Loucy (cell line): Measurements from ENCODE around the gene RPS16.

Experiments
- EZH2phosphoT487 ChIP-seq: fragments of 200-600 bp; IDR thresholded peaks from 2 replicates; pipeline ENCODE4 v1.6.1; 2018; ENCODE audit warnings: antibody characterized with exemption, mild to moderate bottlenecking, moderate library complexity, borderline replicate concordance
- TF ChIP-seq, protein P1 (sequence below): fragments of 200-600 bp; sonication (generic); conservative IDR thresholded peaks from 2 replicates; pipeline ENCODE4 v1.5.1; 2014; ENCODE audit warnings: mild to moderate bottlenecking, antibody characterized with exemption, low read length

DNA sequence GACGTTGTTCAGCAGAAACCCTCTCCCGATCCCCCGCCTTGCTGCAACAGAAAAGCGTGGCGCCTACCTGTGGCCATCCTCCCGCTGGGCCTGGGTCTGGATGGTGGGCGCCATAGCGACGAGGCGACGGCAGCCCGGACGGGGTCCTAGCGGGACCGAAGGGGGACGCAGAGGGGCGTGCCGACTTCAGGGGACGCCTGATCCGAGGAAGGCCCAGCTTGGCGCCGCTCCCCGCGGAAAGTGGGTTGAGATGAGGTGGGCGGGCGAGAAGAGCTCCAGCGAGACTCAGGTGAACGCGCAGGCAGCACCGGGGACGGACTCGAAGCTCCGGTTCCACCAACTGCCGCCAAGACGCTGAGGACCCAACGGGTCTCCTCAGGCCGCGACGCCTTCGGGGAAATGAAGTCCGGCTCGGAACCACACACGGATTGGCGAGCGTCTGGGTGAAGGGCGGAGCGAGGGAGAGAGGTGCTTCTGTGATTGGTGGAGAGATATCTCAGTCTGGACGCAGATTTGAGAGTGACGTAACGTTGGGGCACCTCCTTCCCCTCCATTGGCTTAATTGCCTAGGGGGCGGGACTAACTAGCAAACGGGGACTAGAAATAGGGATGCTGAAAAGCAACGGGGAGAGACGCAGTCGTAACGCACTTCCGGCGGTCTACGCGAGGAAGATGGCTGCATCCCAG, 44.9 kb downstream of the RPS16 start, which contains the start of the genes MED29 and PAF1:
- TF ChIP-seq, protein P1, sequence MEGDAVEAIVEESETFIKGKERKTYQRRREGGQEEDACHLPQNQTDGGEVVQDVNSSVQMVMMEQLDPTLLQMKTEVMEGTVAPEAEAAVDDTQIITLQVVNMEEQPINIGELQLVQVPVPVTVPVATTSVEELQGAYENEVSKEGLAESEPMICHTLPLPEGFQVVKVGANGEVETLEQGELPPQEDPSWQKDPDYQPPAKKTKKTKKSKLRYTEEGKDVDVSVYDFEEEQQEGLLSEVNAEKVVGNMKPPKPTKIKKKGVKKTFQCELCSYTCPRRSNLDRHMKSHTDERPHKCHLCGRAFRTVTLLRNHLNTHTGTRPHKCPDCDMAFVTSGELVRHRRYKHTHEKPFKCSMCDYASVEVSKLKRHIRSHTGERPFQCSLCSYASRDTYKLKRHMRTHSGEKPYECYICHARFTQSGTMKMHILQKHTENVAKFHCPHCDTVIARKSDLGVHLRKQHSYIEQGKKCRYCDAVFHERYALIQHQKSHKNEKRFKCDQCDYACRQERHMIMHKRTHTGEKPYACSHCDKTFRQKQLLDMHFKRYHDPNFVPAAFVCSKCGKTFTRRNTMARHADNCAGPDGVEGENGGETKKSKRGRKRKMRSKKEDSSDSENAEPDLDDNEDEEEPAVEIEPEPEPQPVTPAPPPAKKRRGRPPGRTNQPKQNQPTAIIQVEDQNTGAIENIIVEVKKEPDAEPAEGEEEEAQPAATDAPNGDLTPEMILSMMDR, result peak; percentile 36
- no peak for TF ChIP-seq EZH2phosphoT487
